PC-3 (cell line): ENCODE results near the gene GATM. TPM values are rescaled to one million over a fixed set of nuclear protein-coding genes. Genes with fewer than 3 reads are reported as not detected.

Source experiments
- ATAC-seq: fragments of 200-7000 bp; cut with Tn5 transposase; 2 replicates; pipeline ENCODE4 v1.9.1; 2020; ENCODE audit warnings: mild to moderate bottlenecking, moderate library complexity
- BruUV-seq: library from RNA; stranded (reverse); fragments of 400-500 nt; replicated peaks from 2 replicates; lab custom pipeline; 2021; lab: Mats Ljungman, UMichigan
- CTCF ChIA-PET: fragments of 300-600 bp; sonication (Branson Sonifier 250); formaldehyde crosslinking; loops from one replicate; lab custom pipeline; 2022; ENCODE audit warnings: antibody characterized with exemption; lab: Charles Lee
- POLR2A ChIA-PET: fragments of 300-600 bp; sonication (Branson Sonifier 250); formaldehyde crosslinking; loops from one replicate; lab custom pipeline; 2022; ENCODE audit warnings: antibody characterized with exemption; ENCODE audit not compliant: unreplicated experiment; lab: Charles Lee
- DNase-seq: peaks from one replicate; pipeline ENCODE4 v3.0.0-alpha.2; 2015
- H2AFZ ChIP-seq: fragments of 300-600 bp; sonication (generic); 2 replicates; pipeline ENCODE4 v1.6.0; 2016; ENCODE audit warnings: antibody characterized with exemption, low read length
- H3F3A ChIP-seq: fragments of 300-600 bp; sonication (generic); one replicate; pipeline ENCODE4 v1.6.0; 2017; ENCODE audit warnings: antibody characterized with exemption, low read length, control low read depth, mild to moderate bottlenecking; ENCODE audit not compliant: unreplicated experiment
- H3K27ac ChIP-seq: fragments of 300-600 bp; sonication (generic); 2 replicates; pipeline ENCODE4 v1.5.1; 2016; ENCODE audit warnings: mild to moderate bottlenecking, low read length
- H3K27me3 ChIP-seq: fragments of 300-600 bp; sonication (generic); 2 replicates; pipeline ENCODE4 v1.6.1; 2016; ENCODE audit warnings: low read length, mixed read lengths
- H3K36me3 ChIP-seq: fragments of 300-600 bp; sonication (generic); 2 replicates; pipeline ENCODE4 v1.6.1; 2016; ENCODE audit warnings: low read depth, mixed run types, low read length, mixed read lengths
- H3K4me1 ChIP-seq: fragments of 300-600 bp; sonication (generic); 2 replicates; pipeline ENCODE4 v1.5.1; 2016; ENCODE audit warnings: low read length; ENCODE audit not compliant: insufficient read depth
- H3K4me2 ChIP-seq: fragments of 300-600 bp; sonication (generic); 2 replicates; pipeline ENCODE4 v1.6.0; 2016; ENCODE audit warnings: low read length
- H3K4me3 ChIP-seq: fragments of 300-600 bp; sonication (generic); 2 replicates; pipeline ENCODE4 v1.5.1; 2016; ENCODE audit warnings: mild to moderate bottlenecking, low read length, mixed read lengths
- H3K79me2 ChIP-seq: fragments of 300-600 bp; sonication (generic); 2 replicates; pipeline ENCODE4 v1.6.1; 2017; ENCODE audit warnings: low read length, mixed read lengths
- H3K9ac ChIP-seq: fragments of 300-600 bp; sonication (generic); 2 replicates; pipeline ENCODE4 v1.6.0; 2016; ENCODE audit warnings: mild to moderate bottlenecking, low read length
- H3K9me2 ChIP-seq: fragments of 300-600 bp; sonication (generic); replicated peaks from 2 replicates; pipeline ENCODE4 v1.6.1; 2016; ENCODE audit warnings: mixed run types, low read length, mixed read lengths
- H3K9me3 ChIP-seq: fragments of 300-600 bp; sonication (generic); 2 replicates; pipeline ENCODE4 v1.6.1; 2016; ENCODE audit warnings: low read length, mixed read lengths
- H4K20me1 ChIP-seq: fragments of 300-600 bp; sonication (generic); 2 replicates; pipeline ENCODE4 v1.6.1; 2016; ENCODE audit warnings: low read length, mixed read lengths
- EZH2 ChIP-seq: fragments of 300-600 bp; sonication (generic); IDR thresholded peaks from one replicate; pipeline ENCODE4 v1.6.1; 2017; ENCODE audit warnings: antibody characterized with exemption, mild to moderate bottlenecking, low read length; ENCODE audit not compliant: unreplicated experiment
- EZH2phosphoT487 ChIP-seq: fragments of 300-600 bp; sonication (generic); IDR thresholded peaks from 2 replicates; pipeline ENCODE4 v1.6.1; 2018; ENCODE audit warnings: mild to moderate bottlenecking, antibody characterized with exemption, low read length, borderline replicate concordance
- intact Hi-C: fragments of 100-400 bp; cut with micrococcal nuclease; formaldehyde crosslinking; loops from 2 replicates; pipeline ENCODE4 v1.9.0; 2023
- total RNA-seq: library from RNA; depleted of rRNA; stranded (reverse); fragments of >200 nt; gene quantifications from 2 replicates; pipeline ENCODE4 v1.2.3, GENCODE V29; 2014
- TF ChIP-seq, protein P1 (sequence below): fragments of 300-600 bp; sonication (generic); conservative IDR thresholded peaks from 2 replicates; pipeline ENCODE4 v1.5.1; 2017; ENCODE audit warnings: antibody characterized with exemption, low read depth, mild to moderate bottlenecking, low read length

GATM gene
- total RNA-seq, 1 experiment from 2014 or later, result 0.87 TPM

GRCh38 chr15:45414215-45414885 is 36.0 kb upstream of the GATM start:
- POLR2A ChIA-PET, result no interaction called here
- Histone ChIP-seq H3K4me3 (no peak overlapping the region), H3K9me2 (no peaks in the 10 kb centered on the region), H3K36me3 (peaks cover 73% of the 10 kb centered on the region), H3K9ac (no peak overlapping the region), H3K79me2 (no peaks in the 10 kb centered on the region), H3K27ac (no peak overlapping the region), H3K27me3 (no peaks in the 10 kb centered on the region), H2AFZ (no peak overlapping the region), H3K4me2 (no peak overlapping the region), H3K9me3 (no peaks in the 10 kb centered on the region), H4K20me1 (no peaks in the 10 kb centered on the region), H3F3A (no peaks in the 10 kb centered on the region), H3K4me1 (no peaks in the 10 kb centered on the region)
- DNase-seq (no peak), ATAC-seq (no peak)
- no TSS peak for BruUV-seq
- CTCF ChIA-PET, result no interaction called here
- intact Hi-C loops, result no loop called here
- TF ChIP-seq, protein P1, sequence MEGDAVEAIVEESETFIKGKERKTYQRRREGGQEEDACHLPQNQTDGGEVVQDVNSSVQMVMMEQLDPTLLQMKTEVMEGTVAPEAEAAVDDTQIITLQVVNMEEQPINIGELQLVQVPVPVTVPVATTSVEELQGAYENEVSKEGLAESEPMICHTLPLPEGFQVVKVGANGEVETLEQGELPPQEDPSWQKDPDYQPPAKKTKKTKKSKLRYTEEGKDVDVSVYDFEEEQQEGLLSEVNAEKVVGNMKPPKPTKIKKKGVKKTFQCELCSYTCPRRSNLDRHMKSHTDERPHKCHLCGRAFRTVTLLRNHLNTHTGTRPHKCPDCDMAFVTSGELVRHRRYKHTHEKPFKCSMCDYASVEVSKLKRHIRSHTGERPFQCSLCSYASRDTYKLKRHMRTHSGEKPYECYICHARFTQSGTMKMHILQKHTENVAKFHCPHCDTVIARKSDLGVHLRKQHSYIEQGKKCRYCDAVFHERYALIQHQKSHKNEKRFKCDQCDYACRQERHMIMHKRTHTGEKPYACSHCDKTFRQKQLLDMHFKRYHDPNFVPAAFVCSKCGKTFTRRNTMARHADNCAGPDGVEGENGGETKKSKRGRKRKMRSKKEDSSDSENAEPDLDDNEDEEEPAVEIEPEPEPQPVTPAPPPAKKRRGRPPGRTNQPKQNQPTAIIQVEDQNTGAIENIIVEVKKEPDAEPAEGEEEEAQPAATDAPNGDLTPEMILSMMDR, result no peak
- TF ChIP-seq EZH2phosphoT487 (no peak), EZH2 (no peak)

DNA sequence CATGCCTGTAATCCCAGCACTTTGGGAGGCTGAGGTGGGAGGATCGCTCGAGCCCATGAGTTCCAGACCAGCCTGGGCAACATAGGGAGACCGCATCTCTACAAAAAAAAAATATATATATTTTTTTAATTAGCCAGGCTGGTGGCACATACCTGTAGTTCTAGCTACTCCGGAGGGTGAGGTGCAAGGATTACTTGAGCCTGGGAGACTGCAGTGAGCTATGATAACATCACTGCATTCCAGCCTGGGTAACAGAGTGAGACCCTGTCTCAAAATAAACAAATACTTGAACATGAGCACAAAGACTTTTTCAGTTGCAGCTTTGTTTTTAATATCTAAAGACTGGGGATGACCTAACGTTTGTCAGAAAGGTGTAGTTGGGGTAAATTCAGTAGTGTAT is 31.3 kb upstream of the GATM start:
- Histone ChIP-seq H3K4me3 (no peak overlapping the region), H3K4me2 (no peak overlapping the region), H3K9ac (no peak overlapping the region), H3K27ac (no peak overlapping the region), H3K9me2 (no peaks in the 10 kb centered on the region), H3K79me2 (peaks cover 31% of the 10 kb centered on the region), H3K27me3 (no peaks in the 10 kb centered on the region), H3F3A (no peaks in the 10 kb centered on the region), H3K36me3 (peaks cover 69% of the 10 kb centered on the region), H4K20me1 (0 out of 2 replicates have a peak, but pooled peaks cover 2% of the 10 kb centered on the region), H3K9me3 (no peaks in the 10 kb centered on the region), H2AFZ (no peak overlapping the region), H3K4me1 (peaks cover 9% of the 10 kb centered on the region; the same call in 1 of the 2 replicates)
- intact Hi-C loops, result no loop called here
- DNase-seq, result no peak
- TF ChIP-seq EZH2phosphoT487 (no peak), EZH2 (no peak)
- TF ChIP-seq, protein P1, result no peak
- ChIA-PET CTCF (no interaction called here), POLR2A (no interaction called here)
- no TSS peak for BruUV-seq
- ATAC-seq, result no peak

GRCh38 chr15:45407786-45408185 is 29.4 kb upstream of the GATM start:
- H3K79me2 ChIP-seq, result peaks cover 49% of the 10 kb centered on the region
- H3K4me1 ChIP-seq, result peaks cover 15% of the 10 kb centered on the region; the same call in 1 of the 2 replicates
- H3K9me2 ChIP-seq, result no peaks in the 10 kb centered on the region
- no peaks in the 10 kb centered on the region for H3F3A ChIP-seq
- POLR2A ChIA-PET, result no interaction called here
- CTCF ChIA-PET, result no interaction called here
- no peak overlapping the region for H3K4me2 ChIP-seq
- H3K9me3 ChIP-seq, result no peaks in the 10 kb centered on the region
- H3K9ac ChIP-seq, result no peak overlapping the region
- DNase-seq, result no peak
- H4K20me1 ChIP-seq, result peaks cover 11% of the 10 kb centered on the region
- H3K4me3 ChIP-seq, result no peak overlapping the region
- BruUV-seq, result no TSS peak
- no peaks in the 10 kb centered on the region for H3K27me3 ChIP-seq
- no peak overlapping the region for H3K27ac ChIP-seq
- intact Hi-C loops, result no loop called here
- peaks cover 52% of the 10 kb centered on the region for H3K36me3 ChIP-seq
- H2AFZ ChIP-seq, result no peak overlapping the region
- no peak for ATAC-seq
- TF ChIP-seq EZH2phosphoT487 (no peak), EZH2 (no peak)
- TF ChIP-seq, protein P1, result no peak
